CD4-positive, alpha-beta T cell treated with Interleukin-17A for 4 hours (primary cell): ENCODE measurements around the gene ITPKA.
"Not testable (repeated sequence)": the region's sequence is repeated elsewhere in the genome, so short reads cannot be mapped to it uniquely, and the experiment has no call there.

Source experiments
- DNase-seq: peaks from one replicate; pipeline ENCODE4 v3.0.0-alpha.2; 2020; ENCODE audit warnings: mixed read lengths

ITPKA gene

DNA sequence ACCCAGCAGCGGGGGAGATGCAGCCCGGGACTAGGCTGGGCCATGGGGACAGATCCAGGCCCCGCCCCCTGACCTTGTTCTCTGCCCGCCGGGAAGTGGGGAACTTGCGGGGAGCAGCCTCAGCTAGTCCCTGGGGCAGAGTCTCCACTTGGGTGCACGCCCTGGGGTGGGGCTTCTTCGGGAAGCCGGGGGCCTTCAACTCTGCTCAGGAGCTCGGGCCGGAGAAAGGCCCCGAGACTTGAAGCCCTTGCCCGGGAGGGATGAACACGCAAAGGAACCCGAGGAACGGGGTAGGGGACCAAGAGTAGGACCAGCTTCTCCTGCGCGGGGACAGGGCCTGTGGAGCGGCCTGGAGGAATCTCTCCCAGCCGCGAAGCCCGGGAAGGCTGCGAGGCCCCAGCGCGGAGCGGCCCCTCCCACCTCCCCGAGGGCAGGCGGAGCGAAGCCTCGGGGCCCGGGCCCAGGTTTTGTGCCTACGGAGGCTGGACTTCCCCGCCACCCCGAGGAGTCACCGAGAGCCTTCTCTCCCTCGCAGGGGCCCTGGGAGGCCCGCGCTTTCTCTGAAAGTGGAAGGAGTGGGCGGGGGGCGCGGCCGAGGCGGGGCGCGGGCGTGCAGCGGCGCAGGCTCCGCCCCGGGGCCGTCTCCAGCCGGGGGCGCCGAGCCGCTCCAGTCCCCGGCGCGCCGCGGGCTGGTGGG lies at the start of gene ITPKA:
ITPKA (plus strand) TSS at position 670 of the 697 bp plus-strand sequence. CDS start 54 bp downstream, outside the sequence.
- peak; percentile 87 for DNase-seq

DNA sequence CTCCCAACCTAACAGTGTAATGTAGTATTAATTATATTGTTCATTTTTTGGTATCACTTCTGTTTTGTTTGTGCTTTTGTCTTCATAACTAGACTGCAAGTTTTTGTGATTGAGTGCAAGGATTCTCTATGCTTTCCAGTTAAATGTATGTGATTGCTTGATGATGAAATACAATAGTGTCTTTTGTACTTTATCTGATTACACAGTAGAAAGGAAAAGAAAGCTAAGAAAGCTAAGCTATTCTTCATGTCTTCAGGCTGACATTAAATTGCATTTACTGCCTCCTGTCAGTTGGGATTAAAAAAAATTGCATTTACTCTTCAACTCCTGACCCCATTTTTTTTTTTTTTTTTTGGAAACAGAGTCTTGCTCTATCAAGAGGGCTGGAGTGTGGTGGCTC lies 48.3 kb upstream of the ITPKA start:
- no peak for DNase-seq

DNA sequence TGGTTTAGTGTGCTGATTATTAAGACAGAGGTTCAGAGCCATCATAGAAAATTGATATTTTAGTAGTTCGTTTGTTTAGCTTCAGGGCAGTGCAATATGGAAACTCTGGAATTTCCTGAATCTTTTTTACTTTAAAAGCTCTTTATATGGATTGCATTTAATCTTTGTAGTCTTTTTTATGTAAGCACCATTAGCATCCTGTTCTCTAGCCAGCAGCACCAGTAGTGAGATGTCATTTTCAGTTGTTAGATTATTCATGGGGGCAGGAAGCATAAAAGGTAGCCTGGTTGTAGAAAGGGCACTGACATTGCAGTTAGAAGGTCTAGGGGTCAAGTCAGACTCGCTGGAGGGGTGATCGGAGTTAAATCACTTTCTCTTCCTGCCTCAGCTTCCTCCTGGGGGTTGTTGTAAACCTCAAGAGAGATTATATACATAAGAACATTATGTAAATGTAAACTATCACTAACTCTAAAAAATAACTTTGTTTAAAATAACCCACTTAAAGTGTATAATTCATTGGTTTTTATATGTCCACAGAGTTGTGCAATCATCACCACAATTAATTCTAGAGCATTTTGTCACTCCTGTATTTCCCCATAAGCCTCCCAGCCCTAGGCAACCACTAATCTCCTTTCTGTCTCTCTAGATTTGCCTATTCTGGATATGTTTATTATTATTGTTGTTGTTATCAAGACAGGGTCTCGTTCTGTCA lies 31.4 kb upstream of the ITPKA start:
- no peak for DNase-seq

DNA sequence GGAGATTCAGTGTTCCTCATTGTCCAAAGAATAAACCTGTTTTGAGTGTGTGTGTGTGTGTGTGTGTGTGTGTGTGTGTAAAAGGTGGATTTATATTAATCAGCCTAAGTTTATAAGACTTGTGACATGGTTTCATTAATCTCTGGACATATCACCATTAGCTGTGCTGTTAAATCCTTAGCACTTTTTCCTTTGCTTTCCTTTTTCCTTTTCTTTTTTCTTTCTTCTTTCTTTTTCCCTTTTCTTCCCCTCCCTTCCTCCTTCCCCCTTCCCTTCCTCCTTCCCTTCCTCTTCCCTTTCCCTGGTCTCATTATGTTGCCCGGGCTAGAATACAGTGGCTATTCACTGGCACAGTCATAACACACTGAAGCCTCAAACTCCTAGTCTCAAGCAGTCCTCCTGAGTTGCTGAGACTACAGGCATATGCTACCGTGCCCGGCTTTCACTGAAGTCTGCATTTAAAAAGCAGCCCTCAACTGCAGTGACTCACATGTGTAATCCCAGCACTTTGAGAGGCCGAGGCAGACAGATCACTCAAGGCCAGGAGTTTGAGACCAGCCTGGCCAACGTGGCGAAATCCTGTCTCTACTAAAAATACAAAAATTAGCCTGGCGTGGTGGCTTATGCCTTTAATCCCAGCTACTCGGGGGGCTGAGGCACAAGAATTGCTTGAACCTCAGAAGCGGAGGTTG lies 28.6 kb upstream of the ITPKA start:
- no peak for DNase-seq

DNA sequence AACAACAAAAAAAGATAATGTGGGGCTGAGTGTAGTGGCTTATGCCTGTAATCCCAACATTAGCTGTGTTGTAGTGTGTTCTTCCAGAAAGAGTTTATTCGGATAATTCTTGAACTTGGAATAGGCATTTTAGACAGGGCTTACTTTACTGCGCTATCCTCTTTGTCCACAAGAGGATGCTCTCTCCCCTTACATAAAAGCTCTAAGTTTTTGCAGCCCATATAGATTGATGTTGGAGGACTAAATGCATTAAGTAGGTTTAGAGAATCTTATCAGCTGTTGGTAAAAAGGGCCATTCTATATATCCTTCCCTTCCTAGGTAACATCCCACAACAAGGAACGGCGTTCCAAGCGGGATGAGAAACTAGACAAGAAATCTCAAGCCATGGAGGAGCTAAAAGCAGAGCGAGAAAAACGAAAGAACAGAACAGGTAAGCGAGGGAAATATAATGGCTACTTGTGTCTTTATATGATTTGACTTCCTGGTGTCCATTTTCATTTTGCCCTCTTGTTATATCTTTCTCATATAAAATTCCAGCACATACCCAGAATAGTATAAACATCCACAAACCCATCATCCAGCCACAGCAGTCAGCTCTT lies 27.8 kb upstream of the ITPKA start:
- no peak for DNase-seq

DNA sequence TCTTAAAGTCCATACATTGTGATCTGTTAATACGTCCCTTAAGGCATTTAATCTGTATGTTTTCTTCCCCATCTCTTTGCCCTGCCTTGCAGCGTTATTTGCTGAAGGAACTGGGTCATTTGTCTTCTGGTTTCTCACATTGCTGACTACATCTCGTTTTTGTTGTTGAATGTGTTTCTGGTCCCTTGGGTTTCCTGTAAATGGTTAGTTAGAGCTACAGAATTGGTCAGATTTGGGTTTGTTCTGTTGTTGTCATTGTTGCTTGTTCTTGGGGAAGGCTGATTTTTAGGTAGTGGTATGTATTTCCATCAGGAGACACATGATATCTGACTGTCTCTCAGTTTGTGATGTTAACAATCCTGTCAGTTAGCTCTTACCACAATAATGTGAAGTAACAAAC lies 27.0 kb upstream of the ITPKA start:
- DNase-seq: no peak

DNA sequence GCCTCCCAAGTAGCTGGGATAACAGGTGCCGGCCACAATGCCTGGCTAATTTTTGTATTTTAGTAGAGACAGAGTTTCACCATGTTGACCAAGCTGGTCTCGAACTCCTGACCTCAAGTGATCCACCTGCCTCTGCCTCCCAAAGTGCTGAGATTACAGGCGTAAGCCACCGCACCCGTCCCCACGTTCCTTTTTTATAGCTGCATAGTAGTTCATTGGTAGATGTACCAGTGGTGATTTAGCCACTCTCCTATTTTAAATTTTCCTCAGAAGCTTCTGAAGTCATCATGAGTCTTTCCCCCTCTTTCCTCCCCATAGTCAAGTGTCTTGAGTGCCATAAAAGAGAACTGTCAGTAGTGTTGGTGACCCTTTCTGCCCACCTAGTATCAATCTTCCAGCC lies 24.0 kb upstream of the ITPKA start:
- DNase-seq: not testable (repeated sequence)

DNA sequence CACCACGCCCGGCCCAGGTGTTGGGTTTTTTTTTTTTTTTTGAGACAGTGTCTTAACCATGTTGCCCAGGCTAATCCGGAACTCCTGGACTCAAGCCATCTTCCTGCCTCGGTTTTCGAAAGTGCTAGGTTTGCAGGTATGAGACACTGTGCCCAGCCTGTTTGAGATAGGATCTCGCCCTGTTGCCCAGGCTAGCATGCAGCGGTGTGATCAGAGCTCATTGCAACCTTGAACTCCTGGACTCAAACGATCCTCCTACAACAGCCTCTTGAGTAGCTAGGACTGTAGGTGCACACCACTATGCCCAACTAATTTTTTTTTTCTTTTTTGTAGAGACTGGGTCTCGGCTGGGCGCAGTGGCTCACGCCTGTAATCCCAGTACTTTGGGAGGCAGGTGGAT lies 20.3 kb upstream of the ITPKA start:
- no peak for DNase-seq

DNA sequence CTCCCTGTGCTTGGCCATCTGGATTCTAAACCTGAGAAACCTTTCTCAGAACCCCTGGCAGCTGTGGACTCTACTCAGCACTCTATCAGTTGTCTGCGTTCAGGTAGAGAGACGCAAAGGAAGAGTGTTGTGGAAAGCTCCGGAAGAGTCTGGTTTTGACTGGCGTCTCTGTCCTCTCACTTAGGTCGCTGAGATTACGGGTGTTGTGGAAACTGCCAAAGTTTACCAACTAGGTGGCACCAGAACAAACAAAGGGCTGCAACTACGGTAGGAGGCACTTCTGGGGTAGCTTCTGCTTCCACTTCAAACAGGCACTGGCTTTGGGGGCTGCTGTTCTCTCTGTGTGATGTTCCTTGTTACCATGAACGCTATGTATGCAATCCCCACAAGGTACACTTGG lies 19.2 kb upstream of the ITPKA start:
- DNase-seq: no peak

DNA sequence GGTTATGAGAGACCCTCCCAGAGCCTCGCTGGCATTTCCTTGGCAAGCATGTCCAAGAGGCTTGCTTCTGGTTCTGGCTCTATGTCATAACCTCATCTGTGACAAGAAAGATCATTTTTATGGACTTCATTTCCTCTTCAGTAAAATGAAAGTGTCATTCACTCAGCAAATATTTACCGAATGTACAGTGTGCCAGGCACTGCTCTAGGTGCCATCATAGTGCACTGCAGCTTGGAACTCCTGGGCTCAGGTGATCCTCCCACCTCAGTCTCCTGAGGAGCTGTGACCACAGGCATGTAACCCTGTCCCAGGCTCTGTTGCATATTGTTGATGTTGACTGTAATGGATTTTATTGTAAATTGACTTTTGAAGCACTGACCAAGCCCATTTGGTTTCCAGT lies 18.7 kb upstream of the ITPKA start:
- DNase-seq: no peak

DNA sequence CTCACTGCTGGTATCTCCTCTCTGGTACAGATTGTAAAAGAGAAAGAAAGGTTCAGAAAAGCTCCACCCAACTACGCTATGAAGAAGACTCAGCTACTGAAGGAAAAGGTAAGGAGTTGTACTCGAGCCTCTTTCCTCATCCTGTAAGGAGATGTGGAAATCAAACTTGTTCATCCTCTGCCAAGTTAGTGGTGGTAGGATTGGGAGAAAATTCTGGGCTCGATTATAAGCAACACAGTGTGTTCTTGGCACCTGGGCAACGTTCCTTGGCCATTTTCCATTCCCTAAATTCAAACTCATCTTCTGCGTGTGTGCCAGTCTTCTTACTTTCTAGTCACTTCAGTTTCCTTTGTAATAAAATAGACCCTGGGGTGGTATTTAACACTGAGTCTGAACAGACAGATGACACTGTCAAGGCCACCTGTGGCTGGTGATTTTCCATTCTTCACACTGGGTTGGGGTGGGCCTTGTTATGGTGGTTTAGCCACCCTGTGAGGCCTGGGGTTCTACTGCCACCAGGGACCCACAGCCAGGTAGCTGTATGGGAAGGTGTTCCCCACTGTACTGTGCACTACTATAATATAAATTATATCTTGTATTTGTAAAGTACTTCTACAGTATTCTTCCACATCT lies 17.1 kb upstream of the ITPKA start:
- DNase-seq: no peak

DNA sequence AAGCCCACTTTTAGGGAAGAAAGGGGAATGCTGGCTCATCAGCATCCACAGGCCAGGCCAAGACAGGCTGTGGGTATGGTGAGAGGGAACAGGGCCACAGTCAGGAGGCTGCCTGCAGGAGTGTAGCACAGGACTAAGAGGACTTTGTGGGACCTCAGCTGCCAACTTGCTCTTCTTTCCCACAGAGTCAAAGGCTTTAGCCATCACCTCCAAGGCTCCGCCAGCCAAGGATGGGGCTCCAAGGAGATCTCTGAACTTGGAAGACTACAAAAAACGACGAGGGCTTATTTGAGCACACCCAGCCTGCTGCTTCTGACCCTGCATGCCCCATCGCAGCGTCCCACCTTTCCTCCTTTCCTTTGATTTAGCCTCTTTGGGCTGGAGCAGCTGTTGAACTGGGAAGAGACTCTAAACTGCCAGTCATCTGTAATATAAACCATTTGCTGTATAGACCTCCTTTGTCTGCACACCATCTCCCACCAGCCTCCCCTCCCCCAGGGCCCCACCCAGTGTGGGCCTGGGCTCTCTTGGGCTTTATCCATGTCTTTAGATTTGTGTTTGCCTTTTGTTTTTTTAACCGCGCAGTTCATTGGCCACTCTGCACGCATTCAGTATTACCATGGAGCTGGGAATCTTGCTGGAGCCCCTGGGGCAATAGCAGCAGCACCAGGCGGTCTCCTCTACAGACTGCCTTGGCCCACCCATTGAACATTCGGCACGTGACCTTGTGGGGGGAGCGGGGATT lies 13.1 kb upstream of the ITPKA start:
- no peak for DNase-seq

DNA sequence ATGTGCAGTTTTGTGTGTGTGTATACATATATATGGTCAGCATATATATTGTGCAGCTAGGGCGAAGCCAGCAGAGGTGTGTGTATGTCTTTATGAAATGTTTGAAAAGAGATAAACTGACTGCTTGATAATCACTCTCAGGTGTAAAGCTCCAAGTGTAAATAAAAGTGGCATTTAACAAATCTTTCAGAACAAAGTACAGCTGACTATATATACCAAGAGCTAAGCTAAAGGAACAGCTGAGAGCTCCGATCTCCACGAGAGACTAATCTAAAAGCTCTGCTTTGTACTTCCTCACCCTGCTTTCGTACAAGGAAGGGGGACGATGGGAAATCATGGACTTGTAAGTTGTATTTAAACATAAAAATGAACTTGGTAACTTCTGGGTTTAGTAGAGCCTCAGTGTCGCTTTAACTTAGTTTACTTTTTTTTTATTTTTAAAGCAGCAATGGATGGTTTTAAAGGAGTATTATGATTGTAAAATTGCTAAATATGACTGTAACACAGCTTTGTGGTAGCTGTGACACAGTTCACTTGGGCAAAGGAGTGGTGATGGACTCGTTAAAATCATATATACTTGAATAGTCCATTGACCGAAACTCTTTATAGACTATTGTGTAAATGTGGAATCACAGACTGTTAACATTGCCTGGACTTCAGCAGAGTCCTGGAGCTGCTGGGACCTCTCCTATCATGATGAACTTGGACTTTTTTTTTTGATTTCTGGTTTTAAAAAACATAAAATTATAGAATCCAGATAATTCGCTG lies 11.4 kb upstream of the ITPKA start:
- DNase-seq: no peak

DNA sequence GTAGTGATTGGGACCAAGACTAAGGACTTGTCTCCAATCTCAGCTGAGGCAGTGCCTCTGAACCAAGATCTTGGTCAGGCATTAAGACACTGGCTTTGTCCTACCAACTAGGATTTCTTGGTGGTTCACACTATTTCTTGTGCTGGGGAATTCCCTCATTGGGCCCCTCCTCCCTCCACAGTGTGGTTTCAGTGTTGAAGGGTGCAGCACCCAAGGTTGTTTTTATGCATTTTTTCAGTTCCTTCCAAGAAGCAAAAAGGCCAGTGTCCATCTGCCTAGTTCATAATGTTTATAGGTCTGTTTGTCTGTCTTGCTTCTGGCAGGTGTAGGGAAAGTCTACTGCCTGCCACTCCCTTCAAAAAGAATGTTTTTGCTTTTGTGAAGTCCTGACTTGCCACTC lies 10.6 kb upstream of the ITPKA start:
- DNase-seq: peak; percentile 30

DNA sequence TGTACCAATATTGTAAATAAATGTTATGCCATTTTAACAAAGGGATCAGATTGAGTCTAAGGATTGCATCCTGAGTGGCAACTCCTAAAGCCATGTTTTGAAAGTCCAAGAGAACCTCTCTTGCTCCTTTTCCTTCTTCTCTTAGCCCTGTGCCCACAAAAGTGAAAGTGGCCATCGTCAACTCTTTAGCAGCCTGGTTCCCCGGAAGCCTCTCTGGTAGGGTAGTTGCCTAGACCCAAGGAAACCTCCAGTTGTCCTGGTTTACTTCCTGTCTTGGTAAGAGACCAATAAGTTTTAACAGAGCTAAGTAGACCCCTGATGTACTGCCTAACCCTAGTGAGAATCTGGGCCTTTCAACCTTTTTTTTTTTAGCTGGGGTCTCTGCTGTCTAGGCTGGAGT lies 10.2 kb upstream of the ITPKA start:
- DNase-seq: no peak

DNA sequence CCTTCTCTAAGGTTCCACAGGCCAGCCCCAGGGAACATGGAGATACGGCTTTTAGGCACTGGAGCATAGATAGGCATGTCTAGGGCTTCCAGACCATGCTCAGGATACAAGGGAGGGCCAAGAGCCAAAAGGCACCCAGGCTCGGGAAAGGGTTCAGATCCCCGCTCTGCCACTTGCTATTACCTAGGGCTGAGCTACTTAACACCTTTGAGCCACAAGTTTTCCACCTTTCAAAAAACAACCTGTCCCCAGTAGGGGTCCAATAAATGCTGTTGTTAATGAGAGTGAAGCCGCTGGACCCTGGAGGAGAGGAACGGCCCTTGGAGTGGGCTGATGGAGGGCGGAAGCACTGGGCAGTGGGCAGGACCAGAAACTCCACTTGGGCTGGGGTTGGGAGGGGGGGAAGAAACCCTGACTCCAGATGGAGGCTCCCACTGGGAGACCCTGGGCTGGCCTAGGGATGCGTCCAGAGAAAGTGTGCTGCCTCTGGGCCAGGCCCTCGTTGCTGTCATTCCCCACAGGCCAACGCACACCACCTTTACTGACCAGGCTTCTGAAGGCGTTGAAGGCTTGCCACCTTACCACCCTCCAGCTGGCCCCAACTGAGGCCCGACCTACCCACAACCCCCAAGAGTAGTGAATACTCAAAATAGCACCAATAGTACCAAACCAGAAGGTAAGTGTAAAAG lies 8.6 kb upstream of the ITPKA start:
- no peak for DNase-seq

DNA sequence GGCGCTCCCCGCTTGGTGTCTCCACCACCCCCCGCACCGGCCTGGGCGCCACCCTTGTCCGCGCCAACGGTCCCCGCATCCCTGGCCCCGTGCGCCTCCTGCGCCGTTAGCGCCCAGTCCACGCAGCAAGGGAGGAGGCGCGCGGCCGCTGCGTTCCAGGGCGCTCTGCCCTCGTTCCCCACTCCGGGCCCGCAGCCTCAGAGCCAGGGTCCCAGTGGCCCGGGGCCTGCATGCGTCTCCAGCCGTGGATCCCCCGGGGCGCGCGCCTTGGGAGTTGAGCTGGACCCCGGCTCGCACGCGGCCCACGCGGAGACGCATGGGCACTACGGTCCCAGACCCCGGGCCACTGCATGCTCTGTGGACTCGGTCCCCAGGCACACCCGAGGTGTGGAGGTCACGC lies 7.4 kb upstream of the ITPKA start:
- no peak for DNase-seq

DNA sequence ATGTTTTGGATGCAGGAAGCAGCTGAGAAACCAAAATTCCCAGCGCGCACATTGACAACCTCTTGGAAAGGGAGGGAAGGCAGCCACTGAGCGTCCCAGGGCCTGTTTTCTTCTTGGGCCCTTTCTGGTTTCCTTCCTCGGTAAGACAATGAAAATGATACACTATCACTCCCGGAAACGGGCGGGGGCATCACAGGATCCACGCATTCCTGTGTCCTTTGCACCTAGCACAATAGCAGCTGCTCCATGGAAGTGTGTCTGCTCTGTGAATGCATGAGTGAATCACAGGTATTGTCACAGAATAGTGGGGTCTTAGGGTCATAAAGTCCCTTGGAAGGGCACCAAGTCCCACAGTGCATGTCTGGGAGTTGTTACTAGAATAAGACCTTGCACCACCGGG lies 6.3 kb upstream of the ITPKA start:
- no peak for DNase-seq

DNA sequence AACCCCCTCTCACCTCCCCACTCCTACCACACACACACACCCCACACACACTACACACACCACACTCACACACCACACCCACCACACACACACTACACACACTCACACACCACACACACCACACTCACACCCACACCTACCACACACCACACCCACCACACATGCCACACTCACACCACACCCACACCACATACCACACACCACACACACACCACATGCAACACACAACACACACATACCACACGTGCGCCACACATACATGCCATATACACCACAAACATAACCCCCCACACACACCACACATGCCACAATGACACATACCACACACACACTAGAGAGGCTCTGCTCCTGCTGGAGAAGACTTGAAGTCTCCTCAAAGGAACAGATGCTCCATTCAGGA lies 5.9 kb upstream of the ITPKA start:
- DNase-seq: no peak

DNA sequence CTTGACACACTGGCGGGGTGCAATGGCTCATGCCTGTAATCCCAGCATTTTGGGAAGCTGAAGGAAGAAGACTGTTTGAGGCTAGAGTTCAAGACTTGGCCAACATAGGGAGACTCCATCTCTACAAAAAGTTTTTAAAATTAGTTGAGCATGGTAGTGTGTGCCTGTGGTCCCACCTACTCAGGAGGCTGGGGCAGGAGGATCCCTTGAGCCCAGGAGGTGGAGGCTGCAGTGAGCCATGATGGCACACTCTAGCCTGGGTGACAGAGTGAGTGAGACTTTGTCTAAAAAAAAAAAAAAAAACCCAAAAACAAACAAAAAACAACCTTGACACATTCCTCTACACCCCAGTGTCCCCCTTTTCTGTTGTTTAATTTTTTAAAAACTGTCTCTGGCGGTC lies 4.0 kb upstream of the ITPKA start:
- DNase-seq: no peak

DNA sequence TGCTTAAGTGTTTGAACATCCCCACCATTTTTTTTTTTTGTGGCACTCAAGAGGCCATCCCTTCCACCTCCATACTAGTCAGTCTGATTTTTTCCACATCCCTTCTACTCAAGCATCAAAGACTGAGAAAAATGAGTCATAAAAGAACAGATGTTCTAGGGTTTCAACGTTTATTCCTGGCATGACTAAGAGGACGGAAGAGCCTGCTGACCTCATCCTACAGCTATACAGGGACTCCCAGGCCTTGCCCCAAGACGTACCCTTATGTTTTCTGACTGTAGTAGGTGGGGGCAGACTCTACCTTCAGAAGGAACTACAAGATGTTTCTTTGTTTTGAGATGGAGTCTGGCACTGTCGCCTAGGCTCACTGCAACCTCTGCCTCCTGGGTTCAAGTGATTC lies 3.3 kb upstream of the ITPKA start:
- peak; percentile 50 for DNase-seq
